WTC11 (cell line): Measurements from ENCODE around the gene ANGEL2. TPM values are rescaled to one million over a fixed set of nuclear protein-coding genes. Genes with fewer than 3 reads are reported as not detected.

ENCODE experiments used
- ATAC-seq: fragments of 200-7000 bp; cut with Tn5 transposase; 2 replicates; pipeline ENCODE4 v1.10.0; 2021; ENCODE audit warnings: mild to moderate bottlenecking, moderate library complexity
- CTCF ChIA-PET: fragments of 300-600 bp; sonication (Branson Sonifier 250); formaldehyde crosslinking; loops from one replicate; lab custom pipeline; 2021; ENCODE audit warnings: antibody characterized with exemption; lab: Charles Lee
- POLR2A ChIA-PET: fragments of 350-600 bp; sonication (Branson Sonifier 250); formaldehyde crosslinking; loops from one replicate; lab custom pipeline; 2021; ENCODE audit warnings: antibody characterized with exemption; lab: Charles Lee
- DNase-seq: peaks from one replicate; pipeline ENCODE4 v3.0.0; 2021; ENCODE audit warnings: low spot score
- H3K27ac Mint-ChIP-seq: 2 replicates; pipeline ENCODE4 v1.8.0; 2021; ENCODE audit warnings: mixed read lengths
- H3K27me3 Mint-ChIP-seq: 2 replicates; pipeline ENCODE4 v1.8.0; 2021; ENCODE audit warnings: low read depth, mild to moderate bottlenecking, moderate library complexity, mixed read lengths
- H3K36me3 Mint-ChIP-seq: 2 replicates; pipeline ENCODE4 v1.8.0; 2021; ENCODE audit warnings: mixed read lengths
- H3K4me1 Mint-ChIP-seq: 2 replicates; pipeline ENCODE4 v1.8.0; 2022; ENCODE audit warnings: mixed read lengths
- H3K4me3 Mint-ChIP-seq: 2 replicates; pipeline ENCODE4 v1.8.0; 2021; ENCODE audit warnings: mild to moderate bottlenecking, moderate library complexity, mixed read lengths
- H3K9me3 Mint-ChIP-seq: 2 replicates; pipeline ENCODE4 v1.8.0; 2021; ENCODE audit warnings: mixed read lengths
- FOXJ3 ChIP-seq: sonication (generic); formaldehyde crosslinking; IDR thresholded peaks from 2 replicates; pipeline ENCODE4 v1.9.0; 2021; ENCODE audit warnings: missing genetic modification reagents, mild to moderate bottlenecking, borderline replicate concordance
- JAZF1 ChIP-seq: fragments of 250-450 bp; sonication (Bioruptor Pico); IDR thresholded peaks from 2 replicates; pipeline ENCODE4 v1.9.0; 2021; ENCODE audit warnings: moderate library complexity, mild to moderate bottlenecking, inconsistent platforms
- KAT7 ChIP-seq: sonication (generic); formaldehyde crosslinking; IDR thresholded peaks from 2 replicates; pipeline ENCODE4 v1.8.1; 2023; ENCODE audit warnings: missing genetic modification reagents, mild to moderate bottlenecking, borderline replicate concordance
- MYBL2 ChIP-seq: sonication (generic); formaldehyde crosslinking; IDR thresholded peaks from 2 replicates; pipeline ENCODE4 v1.8.1; 2023; ENCODE audit warnings: mild to moderate bottlenecking, moderate library complexity, missing genetic modification reagents
- NFYB ChIP-seq: sonication (generic); formaldehyde crosslinking; conservative IDR thresholded peaks from 2 replicates; pipeline ENCODE4 v1.8.0; 2022; ENCODE audit warnings: low read depth, missing genetic modification reagents
- NR2C2 ChIP-seq: sonication (generic); formaldehyde crosslinking; IDR thresholded peaks from 2 replicates; pipeline ENCODE4 v1.8.0; 2022; ENCODE audit warnings: mild to moderate bottlenecking, missing genetic modification reagents
- TCF7 ChIP-seq: sonication (generic); formaldehyde crosslinking; IDR thresholded peaks from 2 replicates; pipeline ENCODE4 v1.8.0; 2022; ENCODE audit warnings: mild to moderate bottlenecking, low read depth, missing genetic modification reagents, moderate library complexity
- TEAD1 ChIP-seq: sonication (generic); formaldehyde crosslinking; IDR thresholded peaks from 2 replicates; pipeline ENCODE4 v1.8.0; 2022; ENCODE audit warnings: mild to moderate bottlenecking, missing genetic modification reagents
- TP53 ChIP-seq: sonication (generic); formaldehyde crosslinking; IDR thresholded peaks from 2 replicates; pipeline ENCODE4 v1.8.1; 2023; ENCODE audit warnings: mild to moderate bottlenecking, missing genetic modification reagents
- ZNF317 ChIP-seq: sonication (generic); formaldehyde crosslinking; IDR thresholded peaks from 2 replicates; pipeline ENCODE4 v1.8.1; 2023; ENCODE audit warnings: low read depth, mild to moderate bottlenecking, moderate library complexity, missing genetic modification reagents, borderline replicate concordance
- ZNF416 ChIP-seq: fragments of 250-450 bp; sonication (Bioruptor Pico); IDR thresholded peaks from 2 replicates; pipeline ENCODE4 v1.9.0; 2021; ENCODE audit warnings: mild to moderate bottlenecking, inconsistent platforms
- total RNA-seq: library from RNA; stranded (reverse); gene quantifications from 3 replicates; pipeline ENCODE4 v1.2.3, GENCODE V29; 2021
- TF ChIP-seq, protein P1 (sequence below): sonication (generic); formaldehyde crosslinking; IDR thresholded peaks from 2 replicates; pipeline ENCODE4 v1.8.0; 2022; ENCODE audit warnings: missing genetic modification reagents
- TF ChIP-seq, protein P2 (sequence below): sonication (generic); formaldehyde crosslinking; IDR thresholded peaks from 2 replicates; pipeline ENCODE4 v1.8.1; 2022; ENCODE audit warnings: missing genetic modification reagents, borderline replicate concordance
- TF ChIP-seq, protein P3 (sequence below): sonication (generic); formaldehyde crosslinking; IDR thresholded peaks from 2 replicates; pipeline ENCODE4 v1.8.1; 2022; ENCODE audit warnings: mild to moderate bottlenecking, missing genetic modification reagents, moderate library complexity, borderline replicate concordance
- TF ChIP-seq, protein P4 (sequence below): fragments of 250-450 bp; sonication (Bioruptor Pico); IDR thresholded peaks from 2 replicates; pipeline ENCODE4 v1.9.0; 2021; ENCODE audit warnings: moderate library complexity, mild to moderate bottlenecking, inconsistent platforms, borderline replicate concordance
- TF ChIP-seq, protein P5 (sequence below): sonication (generic); formaldehyde crosslinking; IDR thresholded peaks from 2 replicates; pipeline ENCODE4 v1.8.0; 2022; ENCODE audit warnings: mild to moderate bottlenecking, missing genetic modification reagents
- TF ChIP-seq, protein P6 (sequence below): fragments of 250-450 bp; sonication (Bioruptor Pico); IDR thresholded peaks from 2 replicates; pipeline ENCODE4 v2.1.2; 2022; ENCODE audit warnings: mild to moderate bottlenecking, moderate library complexity

The ANGEL2 gene
- total RNA-seq, 1 experiment from 2014 or later: 38.6 TPM

DNA sequence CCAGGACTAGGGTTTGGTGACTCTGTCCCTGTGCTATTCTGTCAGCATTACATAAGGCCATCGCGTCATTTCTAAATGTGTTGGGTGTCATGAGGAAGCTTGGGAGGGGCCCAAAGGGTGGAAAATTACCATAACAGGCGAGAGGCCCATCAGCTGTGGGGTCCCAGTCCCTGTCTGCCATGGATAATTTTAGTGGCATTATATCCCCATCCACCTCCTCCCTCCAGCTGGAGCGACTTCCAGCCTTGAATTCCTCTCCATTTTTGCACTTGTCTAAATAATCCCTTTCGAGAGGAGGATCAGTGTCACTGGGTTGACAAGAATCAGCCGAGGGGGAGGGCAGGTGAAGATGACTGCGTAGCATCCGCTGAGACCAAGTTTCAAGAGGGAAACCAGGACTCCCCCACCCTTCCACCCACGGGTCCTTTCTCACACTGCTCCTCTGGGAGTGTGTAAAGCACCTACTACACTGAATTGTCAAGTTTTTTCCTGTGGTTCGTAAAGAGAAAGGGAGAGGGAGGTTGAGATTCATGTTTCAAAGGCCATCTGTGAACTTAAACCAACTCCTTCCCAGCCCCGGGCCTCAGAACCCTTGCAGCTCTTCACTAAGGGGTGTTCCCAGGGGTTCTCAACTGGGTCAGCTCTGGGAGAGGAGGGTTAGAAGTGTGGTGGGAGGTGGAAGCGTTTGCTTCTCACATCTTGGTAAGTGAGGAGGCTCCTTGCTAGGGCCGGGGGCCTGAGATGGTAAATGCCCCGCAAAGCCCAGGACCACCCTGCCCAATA, 36.1 kb downstream of the ANGEL2 start:
- peaks cover 95% of the 10 kb centered on the region for H3K4me1 Mint-ChIP-seq
- peaks cover 97% of the 10 kb centered on the region for H3K36me3 Mint-ChIP-seq

DNA sequence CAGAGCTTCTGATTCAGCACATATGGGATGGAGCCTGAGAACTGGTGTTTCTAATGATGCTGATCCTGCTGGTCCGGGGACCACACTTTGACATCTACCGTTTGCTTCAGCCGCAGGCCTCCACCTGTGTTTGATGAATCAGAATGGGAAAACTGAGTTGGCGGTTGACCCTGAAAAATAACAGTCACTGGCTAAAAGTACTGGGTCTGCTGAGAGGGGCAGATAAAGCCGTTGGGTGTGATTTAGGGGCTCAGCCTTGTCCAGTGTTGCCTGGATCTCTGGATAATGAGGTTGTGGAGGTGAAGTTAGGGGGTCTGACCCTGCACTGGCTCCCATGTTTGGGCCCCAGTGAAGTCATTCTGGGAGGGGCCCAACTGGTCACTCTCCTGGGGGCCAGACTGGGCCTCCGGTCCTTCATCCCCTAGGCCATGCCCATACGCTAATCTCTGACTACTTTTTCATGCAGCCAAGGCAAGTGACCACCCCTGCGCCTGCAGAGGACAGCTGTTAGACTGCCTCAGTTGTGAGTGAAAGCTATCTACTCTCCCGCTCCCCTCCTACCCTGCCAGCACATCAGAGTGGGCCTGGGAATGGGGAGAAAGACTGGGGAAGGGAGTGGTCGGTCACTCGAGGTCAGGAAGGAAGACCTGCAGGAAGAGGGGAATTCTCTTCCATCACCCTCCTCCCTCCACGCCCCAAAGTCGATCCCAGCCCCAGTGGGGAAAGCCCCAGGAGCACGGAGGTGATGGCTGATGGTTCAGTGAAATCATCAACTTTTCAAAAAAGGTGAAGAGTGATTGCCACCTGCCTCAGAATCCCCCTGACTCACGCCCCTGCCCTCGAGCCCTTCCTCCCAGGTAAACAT, 37.7 kb downstream of the ANGEL2 start:
- ATAC-seq: no peak
- no peak for DNase-seq
- Mint-ChIP-seq H3K36me3 (peaks cover 97% of the 10 kb centered on the region), H3K27me3 (no peaks in the 10 kb centered on the region), H3K4me3 (no peak overlapping the region), H3K9me3 (no peaks in the 10 kb centered on the region), H3K27ac (peak overlapping the region; percentile 71), H3K4me1 (peaks cover 96% of the 10 kb centered on the region)
- ChIA-PET CTCF (interaction anchor here (1.7 to 2.0 kb wide), 2 partner anchors 10 to 16 kb away, joined by 6 to 11 read pairs; no protein-coding TSS in a partner anchor), POLR2A (interaction anchor here (0.7 to 1.7 kb wide), 3 partner anchors 10 to 27 kb away, joined by 3 read pairs; no protein-coding TSS in a partner anchor)
- TF ChIP-seq, protein P1, sequence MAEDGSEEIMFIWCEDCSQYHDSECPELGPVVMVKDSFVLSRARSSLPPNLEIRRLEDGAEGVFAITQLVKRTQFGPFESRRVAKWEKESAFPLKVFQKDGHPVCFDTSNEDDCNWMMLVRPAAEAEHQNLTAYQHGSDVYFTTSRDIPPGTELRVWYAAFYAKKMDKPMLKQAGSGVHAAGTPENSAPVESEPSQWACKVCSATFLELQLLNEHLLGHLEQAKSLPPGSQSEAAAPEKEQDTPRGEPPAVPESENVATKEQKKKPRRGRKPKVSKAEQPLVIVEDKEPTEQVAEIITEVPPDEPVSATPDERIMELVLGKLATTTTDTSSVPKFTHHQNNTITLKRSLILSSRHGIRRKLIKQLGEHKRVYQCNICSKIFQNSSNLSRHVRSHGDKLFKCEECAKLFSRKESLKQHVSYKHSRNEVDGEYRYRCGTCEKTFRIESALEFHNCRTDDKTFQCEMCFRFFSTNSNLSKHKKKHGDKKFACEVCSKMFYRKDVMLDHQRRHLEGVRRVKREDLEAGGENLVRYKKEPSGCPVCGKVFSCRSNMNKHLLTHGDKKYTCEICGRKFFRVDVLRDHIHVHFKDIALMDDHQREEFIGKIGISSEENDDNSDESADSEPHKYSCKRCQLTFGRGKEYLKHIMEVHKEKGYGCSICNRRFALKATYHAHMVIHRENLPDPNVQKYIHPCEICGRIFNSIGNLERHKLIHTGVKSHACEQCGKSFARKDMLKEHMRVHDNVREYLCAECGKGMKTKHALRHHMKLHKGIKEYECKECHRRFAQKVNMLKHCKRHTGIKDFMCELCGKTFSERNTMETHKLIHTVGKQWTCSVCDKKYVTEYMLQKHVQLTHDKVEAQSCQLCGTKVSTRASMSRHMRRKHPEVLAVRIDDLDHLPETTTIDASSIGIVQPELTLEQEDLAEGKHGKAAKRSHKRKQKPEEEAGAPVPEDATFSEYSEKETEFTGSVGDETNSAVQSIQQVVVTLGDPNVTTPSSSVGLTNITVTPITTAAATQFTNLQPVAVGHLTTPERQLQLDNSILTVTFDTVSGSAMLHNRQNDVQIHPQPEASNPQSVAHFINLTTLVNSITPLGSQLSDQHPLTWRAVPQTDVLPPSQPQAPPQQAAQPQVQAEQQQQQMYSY: peak; percentile 83
- no peak for TF ChIP-seq TCF7 (CRISPR knock-in tag)

More for the DNA sequence above, 36.1 kb downstream of the ANGEL2 start:
- ChIA-PET POLR2A (interaction anchor here (0.6 to 1.7 kb wide), 3 partner anchors 12 to 105 kb away, joined by 3 to 9 read pairs (median 3); no protein-coding TSS in a partner anchor), CTCF (interaction anchor here (0.6 to 3.5 kb wide), 8 partner anchors 12 to 122 kb away, joined by 3 to 24 read pairs (median 4); partner anchors contain the start of gene FLVCR1)
- Mint-ChIP-seq H3K27ac (peak overlapping the region; percentile 71), H3K4me3 (no peak overlapping the region), H3K9me3 (no peaks in the 10 kb centered on the region), H3K27me3 (no peaks in the 10 kb centered on the region)
- DNase-seq (no peak), ATAC-seq (no peak)
- TF ChIP-seq MYBL2 (no peak), TEAD1 (0 out of 2 replicates have a peak, but pooled peaks have one; percentile 48), ZNF317 (CRISPR knock-in tag) (no peak), NR2C2 (CRISPR knock-in tag) (no peak), FOXJ3 (CRISPR knock-in tag) (no peak), ZNF416 (no peak), TP53 (CRISPR knock-in tag) (no peak)

DNA sequence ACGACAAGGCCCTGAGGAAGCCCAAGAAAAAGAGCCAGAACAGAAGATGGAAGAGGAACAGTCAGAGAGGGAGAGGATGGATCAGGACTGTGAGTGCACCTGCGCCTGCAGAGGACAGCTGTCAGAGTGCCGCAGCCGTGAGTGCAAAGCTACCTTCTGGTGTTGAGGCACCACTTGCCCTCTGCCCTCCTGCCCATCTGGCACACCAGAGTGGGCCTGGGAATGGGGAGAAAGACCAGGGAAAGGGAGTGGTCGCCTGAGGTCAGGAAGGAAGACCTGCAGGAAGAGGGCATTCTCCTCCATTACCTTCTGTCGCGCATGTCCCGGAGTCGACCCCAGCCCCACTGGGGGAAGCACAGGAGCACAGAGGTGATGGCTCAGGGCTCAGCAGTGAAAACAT, 39.1 kb downstream of the ANGEL2 start:
- peaks cover 87% of the 10 kb centered on the region for H3K4me1 Mint-ChIP-seq
- H3K9me3 Mint-ChIP-seq: no peaks in the 10 kb centered on the region
- ATAC-seq (no peak), DNase-seq (no peak)
- peak overlapping the region; percentile 88 for H3K27ac Mint-ChIP-seq
- peaks cover 97% of the 10 kb centered on the region for H3K36me3 Mint-ChIP-seq
- ChIA-PET CTCF (interaction anchor here (1.7 to 2.0 kb wide), 2 partner anchors 9 to 18 kb away, joined by 6 to 11 read pairs; no protein-coding TSS in a partner anchor), POLR2A (interaction anchor here (0.6 to 0.7 kb wide), 2 partner anchors 8 to 13 kb away, joined by 3 read pairs; no protein-coding TSS in a partner anchor)
- no peaks in the 10 kb centered on the region for H3K27me3 Mint-ChIP-seq
- H3K4me3 Mint-ChIP-seq: no peak overlapping the region
- TF ChIP-seq JAZF1 (CRISPR knock-in tag): no peak
- TF ChIP-seq, protein P2, sequence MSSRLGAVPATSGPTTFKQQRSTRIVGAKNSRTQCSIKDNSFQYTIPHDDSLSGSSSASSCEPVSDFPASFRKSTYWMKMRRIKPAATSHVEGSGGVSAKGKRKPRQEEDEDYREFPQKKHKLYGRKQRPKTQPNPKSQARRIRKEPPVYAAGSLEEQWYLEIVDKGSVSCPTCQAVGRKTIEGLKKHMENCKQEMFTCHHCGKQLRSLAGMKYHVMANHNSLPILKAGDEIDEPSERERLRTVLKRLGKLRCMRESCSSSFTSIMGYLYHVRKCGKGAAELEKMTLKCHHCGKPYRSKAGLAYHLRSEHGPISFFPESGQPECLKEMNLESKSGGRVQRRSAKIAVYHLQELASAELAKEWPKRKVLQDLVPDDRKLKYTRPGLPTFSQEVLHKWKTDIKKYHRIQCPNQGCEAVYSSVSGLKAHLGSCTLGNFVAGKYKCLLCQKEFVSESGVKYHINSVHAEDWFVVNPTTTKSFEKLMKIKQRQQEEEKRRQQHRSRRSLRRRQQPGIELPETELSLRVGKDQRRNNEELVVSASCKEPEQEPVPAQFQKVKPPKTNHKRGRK (CRISPR knock-in tag): no peak
- no peak for TF ChIP-seq NFYB
- TF ChIP-seq, protein P3, sequence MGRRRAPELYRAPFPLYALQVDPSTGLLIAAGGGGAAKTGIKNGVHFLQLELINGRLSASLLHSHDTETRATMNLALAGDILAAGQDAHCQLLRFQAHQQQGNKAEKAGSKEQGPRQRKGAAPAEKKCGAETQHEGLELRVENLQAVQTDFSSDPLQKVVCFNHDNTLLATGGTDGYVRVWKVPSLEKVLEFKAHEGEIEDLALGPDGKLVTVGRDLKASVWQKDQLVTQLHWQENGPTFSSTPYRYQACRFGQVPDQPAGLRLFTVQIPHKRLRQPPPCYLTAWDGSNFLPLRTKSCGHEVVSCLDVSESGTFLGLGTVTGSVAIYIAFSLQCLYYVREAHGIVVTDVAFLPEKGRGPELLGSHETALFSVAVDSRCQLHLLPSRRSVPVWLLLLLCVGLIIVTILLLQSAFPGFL (CRISPR knock-in tag): no peak
- TF ChIP-seq, protein P4, sequence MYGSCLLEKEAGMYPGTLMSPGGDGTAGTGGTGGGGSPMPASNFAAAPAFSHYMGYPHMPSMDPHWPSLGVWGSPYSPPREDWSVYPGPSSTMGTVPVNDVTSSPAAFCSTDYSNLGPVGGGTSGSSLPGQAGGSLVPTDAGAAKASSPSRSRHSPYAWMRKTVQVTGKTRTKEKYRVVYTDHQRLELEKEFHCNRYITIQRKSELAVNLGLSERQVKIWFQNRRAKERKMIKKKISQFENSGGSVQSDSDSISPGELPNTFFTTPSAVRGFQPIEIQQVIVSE: no peak
- TF ChIP-seq, protein P5, sequence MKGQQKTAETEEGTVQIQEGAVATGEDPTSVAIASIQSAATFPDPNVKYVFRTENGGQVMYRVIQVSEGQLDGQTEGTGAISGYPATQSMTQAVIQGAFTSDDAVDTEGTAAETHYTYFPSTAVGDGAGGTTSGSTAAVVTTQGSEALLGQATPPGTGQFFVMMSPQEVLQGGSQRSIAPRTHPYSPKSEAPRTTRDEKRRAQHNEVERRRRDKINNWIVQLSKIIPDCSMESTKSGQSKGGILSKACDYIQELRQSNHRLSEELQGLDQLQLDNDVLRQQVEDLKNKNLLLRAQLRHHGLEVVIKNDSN: no peak
- no peak for TF ChIP-seq FOXJ3 (CRISPR knock-in tag)
- TF ChIP-seq, protein P6, sequence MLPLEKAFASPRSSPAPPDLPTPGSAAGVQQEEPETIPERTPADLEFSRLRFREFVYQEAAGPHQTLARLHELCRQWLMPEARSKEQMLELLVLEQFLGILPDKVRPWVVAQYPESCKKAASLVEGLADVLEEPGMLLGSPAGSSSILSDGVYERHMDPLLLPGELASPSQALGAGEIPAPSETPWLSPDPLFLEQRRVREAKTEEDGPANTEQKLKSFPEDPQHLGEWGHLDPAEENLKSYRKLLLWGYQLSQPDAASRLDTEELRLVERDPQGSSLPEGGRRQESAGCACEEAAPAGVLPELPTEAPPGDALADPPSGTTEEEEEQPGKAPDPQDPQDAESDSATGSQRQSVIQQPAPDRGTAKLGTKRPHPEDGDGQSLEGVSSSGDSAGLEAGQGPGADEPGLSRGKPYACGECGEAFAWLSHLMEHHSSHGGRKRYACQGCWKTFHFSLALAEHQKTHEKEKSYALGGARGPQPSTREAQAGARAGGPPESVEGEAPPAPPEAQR (CRISPR knock-in tag): no peak
- TF ChIP-seq KAT7 (CRISPR knock-in tag): no peak
